Stimulated activated CD4-positive, alpha-beta T cell treated with anti-CD3 and anti-CD28 coated beads, Interleukin-1b, Interleukin-23, amount 100 ng/mL, for 1 hour (primary cell): ENCODE results near the gene TMEM203.
"Not testable (repeated sequence)": the region's sequence is repeated elsewhere in the genome, so short reads cannot be mapped to it uniquely, and the experiment has no call there.

Experiments used
- DNase-seq, 2 donors: peaks; one replicate each; pipeline ENCODE4 v3.0.0-alpha.2; 2020; ENCODE audit warnings: low read depth in 2 of 2

TMEM203 gene

DNA sequence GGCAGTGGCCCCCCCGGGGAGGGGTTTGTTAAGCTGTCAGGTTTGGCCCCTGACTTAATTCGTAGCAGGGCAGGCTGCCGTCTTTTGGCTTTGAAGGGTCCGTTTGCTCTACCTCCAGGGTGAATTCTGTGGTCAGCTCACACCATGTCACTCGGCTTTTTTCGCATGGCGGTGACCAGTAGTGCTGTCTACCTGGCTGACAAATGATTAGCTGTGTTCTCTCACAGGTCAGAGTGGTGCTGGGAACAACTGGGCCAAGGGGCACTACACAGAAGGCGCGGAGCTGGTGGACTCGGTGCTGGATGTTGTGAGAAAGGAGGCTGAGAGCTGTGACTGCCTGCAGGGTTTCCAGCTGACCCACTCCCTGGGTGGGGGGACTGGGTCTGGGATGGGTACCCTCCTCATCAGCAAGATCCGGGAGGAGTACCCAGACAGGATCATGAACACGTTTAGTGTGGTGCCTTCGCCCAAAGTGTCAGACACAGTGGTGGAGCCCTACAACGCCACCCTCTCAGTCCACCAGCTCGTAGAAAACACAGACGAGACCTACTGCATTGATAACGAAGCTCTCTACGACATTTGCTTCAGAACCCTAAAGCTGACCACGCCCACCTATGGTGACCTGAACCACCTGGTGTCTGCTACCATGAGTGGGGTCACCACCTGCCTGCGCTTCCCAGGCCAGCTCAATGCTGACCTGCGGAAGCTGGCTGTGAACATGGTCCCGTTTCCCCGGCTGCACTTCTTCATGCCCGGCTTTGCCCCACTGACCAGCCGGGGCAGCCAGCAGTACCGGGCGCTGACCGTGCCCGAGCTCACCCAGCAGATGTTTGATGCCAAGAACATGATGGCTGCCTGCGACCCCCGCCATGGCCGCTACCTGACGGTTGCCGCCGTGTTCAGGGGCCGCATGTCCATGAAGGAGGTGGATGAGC, 37.1 kb upstream of the TMEM203 start:
- DNase-seq = no peak

DNA sequence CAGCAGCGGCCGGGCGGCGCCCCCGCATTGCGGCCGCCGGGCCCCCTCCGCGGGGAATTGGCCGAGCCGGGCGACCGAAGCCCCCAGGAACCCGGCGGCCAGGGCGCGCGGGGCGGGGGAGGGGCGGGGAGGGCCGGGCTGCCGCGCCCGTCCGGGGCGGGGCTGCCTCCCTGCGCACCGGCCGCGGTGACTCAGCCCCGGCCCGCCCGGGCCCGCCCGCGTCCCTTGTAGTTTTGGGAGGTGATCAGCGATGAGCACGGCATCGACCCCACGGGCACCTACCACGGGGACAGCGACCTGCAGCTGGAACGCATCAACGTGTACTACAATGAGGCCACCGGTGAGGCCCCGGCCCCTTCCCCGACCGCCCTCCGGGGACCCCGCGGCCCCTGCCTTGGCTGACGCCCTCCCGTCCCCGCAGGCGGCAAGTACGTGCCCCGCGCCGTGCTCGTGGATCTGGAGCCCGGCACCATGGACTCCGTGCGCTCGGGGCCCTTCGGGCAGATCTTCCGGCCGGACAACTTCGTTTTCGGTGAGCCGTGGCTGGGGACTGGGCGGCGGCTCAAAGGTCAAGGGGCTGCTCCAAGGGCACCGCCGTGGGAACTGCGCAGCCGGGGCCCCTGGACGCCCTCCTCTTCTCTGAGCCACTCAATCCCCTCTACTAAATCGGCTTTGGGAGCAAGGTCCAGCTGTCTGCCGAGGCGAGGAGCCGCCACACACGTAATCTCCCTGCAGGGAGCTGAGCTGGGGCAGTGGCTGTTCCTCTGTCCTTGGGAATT, 36.2 kb upstream of the TMEM203 start:
- DNase-seq = peak; percentile 50 to 60

DNA sequence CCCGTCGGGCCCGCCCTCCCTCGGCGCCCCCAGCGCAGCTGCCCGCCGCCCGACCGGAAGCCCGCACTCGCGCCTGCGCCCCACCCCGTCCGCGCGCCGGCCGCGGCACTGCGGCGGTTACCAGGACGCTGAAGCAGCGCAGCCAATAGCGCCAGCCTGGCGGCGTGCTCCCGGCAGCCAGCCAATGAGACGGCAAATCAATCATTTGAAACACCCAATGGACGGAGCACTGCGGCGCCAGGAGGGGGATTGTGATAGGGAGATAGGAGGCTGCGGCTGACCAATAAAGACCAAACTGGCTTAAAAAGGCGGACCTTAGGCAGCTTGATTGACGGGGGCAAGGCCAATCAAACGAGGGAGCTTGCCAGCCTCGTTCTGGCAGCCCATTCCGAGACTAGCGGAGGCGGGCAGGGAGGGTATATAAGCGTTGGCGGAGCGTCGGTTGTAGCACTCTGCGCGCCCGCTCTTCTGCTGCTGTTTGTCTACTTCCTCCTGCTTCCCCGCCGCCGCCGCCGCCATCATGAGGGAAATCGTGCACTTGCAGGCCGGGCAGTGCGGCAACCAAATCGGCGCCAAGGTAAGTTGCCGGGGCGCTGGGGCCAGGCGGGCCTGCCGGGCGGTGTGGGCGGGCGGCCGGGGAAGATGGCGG, 35.5 kb upstream of the TMEM203 start, which contains the start of gene TUBB4B:
Gene TUBB4B (plus strand): TSS at position 447 of the 649 bp plus-strand sequence. CDS start 74 bp downstream, at position 521.
- DNase-seq = peak; percentile 88 to 97

DNA sequence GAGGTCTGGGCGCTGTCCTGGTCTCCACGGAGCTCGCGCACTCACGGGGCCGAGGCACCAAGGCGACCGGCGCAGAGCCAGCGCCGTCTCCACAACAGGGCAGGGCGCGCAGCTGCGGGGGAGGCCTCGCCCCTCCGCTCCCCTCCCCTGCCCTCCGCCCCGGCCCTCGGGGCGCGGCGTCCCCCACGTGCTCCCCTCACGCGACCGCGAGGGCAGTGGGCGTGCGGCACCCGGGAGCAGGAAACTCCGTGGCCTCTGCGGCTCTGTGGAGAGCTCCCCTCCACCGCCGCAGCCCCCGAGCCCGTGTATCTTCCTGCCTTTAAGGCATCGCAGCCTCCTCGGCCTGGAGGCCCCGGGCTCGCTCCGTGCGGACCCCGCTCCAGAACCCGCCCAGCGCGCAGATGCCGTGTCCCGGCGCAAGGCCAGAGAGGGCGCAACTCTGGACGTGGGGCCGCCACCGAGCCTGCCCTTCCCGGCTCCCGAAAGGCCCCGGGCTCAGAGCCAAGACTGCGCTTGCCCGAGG, 34.9 kb upstream of the TMEM203 start:
- peak in 1 of 2 donors; percentile 27 for DNase-seq

DNA sequence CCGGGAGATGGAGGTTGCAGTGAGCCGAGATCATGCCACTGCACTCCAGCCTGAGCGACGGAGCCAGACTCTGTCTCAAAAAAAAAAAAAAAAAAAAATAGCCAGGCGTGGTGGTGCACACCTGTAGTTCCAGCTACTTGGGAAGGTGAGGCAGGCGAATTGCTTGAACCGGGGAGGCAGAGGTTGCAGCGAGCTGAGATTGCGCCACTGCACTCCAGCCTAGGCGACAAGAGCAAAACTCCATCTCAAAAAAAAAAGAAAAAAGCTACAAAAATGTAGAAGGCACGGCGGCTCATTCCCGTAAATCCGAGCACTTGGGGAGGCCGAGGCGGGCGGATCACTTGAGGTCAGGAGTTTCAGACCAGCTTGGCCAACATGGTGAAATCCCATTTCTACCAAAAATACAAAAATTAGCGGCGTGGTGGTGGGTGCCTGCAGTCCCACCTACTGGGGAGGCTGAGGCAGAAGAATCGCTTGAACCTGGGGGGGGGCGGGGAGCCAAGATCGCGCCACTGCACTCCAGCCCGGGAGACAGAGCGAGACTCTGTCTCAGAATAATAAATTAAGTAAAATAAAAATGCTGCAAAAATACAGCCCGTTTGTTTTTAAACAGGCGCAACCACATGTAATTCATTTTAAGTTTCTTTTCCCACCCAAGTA, 34.2 kb upstream of the TMEM203 start:
- DNase-seq = not testable (repeated sequence)

DNA sequence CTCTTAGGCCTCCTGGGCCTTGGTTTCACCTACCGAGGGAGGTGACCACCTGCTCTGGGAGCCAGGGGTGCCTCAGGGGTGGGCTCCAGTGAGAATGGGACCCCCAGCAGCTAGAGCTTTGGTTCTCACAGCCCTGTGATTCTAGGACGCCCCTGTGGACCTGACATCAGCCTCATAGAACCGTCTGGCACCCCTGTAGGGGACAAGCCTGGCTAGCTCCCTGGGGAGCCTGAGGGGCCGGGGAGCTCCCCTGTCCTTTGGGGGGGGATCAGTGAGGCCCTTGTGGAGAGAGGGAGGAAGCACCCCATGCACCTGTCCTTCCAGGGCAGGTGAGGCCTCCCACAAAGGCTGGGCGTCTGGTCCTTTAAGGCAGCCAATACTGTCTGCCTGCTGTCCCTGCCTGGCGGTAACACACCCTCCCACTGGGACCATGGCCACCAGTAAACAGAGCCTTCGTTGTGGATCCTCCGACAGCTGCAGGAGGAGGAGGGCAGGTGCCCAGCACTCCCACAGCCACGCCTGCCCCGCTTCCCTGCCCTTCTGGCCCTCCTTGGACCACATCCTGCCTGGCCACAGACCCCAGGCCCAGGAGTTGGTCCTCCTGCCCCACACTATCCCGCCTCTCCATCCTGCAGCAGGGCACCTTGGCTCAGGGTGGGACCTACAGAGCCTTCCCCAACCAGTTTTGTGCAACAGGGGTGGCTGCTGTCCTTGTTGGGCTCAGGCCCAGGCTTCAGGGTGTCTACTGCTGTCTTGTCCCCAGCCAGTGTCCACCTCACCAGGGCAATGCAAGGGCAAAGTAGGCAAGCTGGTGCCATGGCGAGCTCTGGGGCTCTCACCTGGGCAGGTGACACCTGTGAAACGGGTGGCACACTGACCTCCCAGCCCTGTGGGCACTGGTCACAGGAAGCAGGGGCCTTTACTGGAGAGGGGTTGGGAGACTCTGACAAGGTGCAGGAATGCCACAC, 32.6 kb upstream of the TMEM203 start:
- DNase-seq = no peak

DNA sequence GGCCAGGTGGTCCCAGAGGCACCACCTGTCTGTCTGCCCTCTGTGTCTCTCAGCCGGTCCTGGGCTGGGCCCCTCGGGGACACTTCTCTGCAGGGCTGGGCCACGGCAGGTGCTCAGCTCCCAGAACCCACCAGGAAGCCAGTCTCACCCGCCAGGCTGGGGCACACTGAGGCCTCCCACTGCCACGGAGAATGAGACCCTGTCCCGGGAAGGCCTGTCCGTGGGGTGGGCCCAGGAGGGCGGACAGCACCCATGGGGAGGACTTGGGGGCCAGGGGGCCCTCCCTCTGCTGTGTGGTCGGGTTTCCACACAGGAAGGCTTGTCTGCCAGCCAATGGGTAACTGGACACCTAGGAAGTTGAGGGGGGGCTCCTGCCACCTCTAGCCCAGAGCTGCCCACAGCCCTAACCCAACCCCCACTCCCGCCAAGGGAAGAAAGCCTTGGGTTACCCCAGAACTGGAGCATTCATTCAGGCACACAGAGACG, 31.5 kb upstream of the TMEM203 start:
- no peak for DNase-seq

DNA sequence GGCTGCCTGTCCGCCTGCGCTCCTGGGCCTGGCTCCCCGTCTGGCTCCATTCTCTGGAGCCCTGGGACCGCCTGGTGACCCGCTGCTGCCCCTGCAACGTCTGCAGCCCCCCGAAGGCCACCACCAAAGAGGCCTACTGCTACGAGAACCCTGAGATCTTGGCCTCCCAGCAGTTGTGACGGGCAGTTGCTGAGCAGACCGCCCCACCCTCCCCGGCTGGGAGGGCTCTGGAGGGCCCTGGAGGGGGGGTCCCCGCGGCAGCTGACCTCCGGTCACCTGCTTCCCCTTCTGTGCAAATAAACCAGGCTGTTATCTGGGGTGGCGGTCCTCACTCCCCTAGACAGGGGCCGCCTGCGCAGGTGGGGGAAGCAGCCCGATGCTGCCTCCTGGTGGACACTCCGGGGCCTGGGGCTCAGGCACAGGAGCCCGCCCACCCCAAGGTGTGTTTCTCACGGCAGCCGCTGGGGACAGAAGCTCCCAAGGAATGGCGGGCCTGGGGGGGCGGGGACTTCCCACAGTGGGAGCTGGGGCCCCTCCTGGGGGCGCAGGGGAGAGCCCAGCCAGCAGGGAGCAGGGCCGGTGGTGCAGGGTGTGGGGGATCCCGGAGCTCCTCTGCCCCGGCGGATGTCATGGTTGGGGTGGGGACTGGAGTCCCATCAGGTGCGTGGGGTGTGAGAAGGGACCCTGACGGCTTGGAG, 30.9 kb upstream of the TMEM203 start:
- peak; percentile 79 to 91 for DNase-seq

DNA sequence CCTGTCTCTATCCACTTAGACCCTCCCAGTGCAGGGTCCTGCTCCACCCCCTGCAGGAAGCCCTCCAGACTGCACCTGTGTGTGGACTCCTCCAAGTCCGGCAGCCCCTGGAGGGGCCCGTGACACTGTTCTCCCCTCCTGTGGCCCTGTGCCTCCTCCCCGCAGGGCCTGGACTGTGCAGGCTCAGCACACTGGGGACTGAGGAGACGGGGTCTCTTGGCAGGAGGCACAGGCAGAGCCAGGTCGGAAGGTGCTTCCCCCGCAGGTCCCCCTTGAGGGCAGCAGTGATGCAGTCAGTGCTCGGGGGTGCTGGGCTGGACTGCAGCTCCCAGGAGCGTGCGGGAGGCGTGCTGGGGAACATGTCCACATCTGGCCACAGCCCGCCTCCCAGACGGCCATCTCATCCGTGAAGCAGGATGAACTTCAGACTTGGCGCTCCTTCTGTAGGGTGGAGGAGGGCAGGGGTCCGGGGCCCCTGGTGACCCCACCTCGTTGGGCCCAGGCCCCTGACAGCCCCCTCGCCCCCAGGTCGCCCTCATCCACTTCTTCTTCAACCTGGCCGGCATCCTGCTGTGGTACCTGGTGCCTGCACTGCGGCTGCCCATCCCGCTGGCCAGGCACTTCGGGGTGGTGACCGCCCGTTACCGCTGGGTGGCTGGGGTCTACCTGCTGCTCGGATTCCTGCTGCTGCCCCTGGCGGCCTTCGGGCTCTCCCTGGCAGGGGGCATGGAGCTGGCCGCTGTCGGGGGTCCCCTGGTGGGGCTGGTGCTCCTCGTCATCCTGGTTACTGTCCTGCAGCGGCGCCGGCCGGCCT, 30.2 kb upstream of the TMEM203 start:
- no peak for DNase-seq

DNA sequence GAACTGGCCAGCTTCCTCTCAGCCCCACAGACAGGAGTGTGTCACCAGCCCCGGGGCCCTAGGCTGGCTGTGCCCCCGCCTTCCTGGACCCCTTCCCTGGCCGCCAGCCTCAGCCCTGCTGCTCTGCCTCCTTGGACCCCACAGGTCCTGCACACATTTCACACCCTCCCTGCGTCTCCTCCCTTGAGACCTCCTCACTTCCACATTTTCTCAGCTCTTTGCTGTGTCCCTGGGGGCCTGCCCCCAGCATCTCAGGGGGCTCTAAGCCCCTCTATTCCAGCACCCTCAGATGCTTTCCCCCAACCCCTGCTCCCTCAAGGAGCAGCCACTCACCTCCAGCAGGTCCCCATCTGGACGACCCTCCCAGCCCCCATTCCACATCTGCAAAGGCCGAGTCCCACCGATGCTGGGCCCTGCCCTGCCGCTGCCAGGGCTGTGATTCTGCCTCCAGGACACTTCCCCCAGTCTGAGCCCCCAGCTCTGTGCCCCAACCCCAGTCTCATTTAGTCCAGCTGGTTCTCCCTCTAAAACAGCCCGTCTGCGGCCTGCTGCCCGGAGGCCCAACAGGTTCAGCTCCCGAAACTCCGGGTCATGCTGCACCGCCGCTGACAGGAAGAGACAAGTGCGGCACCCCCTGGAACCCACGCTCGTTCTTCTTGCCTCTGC, 29.4 kb upstream of the TMEM203 start:
- DNase-seq = no peak

DNA sequence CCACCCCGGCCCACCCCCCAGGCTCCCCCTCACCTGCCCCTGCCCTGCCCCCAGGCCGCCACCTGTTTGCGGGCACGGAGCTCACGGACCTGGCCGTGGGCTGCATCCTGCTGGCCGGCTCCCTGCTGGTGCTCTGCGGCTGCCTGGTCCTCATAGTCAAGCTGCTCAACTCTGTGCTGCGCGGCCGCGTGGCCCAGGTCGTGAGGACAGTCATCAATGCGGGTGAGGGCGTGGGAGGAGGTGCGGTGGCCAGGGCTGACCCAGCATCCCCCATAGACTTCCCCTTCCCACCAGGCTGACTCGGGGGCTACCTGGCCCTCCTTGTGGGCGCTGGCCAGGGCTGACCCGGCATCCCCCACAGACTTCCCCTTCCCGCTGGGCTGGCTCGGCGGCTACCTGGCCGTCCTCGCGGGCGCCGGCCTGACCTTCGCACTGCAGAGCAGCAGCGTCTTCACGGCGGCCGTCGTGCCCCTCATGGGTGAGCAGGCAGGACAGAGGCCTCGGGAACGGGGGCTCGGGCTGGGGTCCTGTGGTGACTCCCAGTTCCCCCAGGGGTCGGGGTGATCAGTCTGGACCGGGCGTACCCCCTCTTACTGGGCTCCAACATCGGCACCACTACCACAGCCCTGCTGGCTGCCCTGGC, 28.7 kb upstream of the TMEM203 start:
- DNase-seq = no peak

DNA sequence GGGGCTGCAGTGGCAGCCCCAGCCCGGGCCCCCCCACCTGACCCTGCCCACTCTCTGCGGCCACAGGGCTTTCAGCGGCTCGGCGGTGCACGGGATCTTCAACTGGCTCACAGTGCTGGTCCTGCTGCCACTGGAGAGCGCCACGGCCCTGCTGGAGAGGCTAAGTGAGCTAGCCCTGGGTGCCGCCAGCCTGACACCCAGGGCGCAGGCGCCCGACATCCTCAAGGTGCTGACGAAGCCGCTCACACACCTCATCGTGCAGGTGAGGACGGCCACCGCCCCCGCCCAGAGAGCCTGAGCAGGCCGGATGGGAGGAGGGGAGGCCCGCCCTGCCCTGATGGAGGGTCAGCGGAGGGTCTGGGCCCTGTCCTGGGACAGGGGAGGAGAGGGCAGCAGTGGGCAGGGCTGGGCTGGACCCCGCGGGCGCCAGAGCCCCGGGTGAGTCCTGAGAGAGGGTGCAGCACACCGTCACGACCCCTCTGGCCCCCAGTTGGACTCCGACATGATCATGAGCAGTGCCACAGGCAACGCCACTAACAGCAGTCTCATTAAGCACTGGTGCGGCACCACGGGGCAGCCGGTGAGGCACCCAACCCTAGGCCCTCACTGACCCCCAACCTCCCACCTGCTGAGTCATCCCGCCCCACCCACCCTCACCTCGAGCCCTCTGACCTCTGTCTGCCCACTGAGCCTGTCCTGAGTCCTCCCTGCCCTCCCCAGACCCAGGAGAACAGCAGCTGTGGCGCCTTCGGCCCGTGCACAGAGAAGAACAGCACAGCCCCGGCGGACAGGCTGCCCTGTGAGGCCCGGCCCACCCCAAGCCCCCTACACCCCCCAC, 27.9 kb upstream of the TMEM203 start:
- no peak for DNase-seq

DNA sequence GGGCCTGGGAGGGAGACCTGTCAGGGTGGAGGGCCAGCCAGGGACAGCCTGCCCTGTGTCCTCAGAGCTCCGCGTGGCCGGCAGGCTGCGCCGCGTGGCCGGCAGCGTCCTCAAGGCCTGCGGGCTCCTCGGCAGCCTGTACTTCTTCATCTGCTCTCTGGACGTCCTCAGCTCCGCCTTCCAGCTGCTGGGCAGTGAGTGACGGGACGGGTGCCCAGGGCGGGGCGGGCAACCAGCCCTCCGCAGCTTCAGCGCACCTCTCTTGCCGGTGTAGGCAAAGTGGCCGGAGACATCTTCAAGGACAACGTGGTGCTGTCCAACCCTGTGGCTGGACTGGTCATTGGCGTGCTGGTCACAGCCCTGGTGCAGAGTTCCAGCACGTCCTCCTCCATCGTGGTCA, 27.1 kb upstream of the TMEM203 start:
- no peak for DNase-seq

DNA sequence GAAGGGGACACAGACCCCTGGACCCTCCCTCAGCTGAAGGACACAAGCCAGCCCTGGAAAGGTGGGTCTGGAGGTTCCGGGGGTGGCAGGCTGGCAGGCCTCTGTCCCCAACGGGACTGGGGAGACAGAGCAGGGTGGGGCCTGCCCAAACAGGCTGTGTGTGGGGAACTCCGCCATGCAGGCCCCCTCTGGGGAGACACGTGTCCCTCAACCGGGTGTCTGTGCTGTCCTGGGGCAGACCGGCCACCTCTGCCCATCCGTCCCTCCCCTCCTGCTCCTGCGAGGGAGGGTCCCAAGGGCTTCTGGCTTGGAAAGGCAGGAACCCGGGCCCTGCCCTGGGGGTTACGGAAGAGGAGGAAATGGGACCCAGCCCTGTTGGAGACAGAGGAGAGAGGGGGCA, 26.7 kb upstream of the TMEM203 start:
- DNase-seq = no peak

DNA sequence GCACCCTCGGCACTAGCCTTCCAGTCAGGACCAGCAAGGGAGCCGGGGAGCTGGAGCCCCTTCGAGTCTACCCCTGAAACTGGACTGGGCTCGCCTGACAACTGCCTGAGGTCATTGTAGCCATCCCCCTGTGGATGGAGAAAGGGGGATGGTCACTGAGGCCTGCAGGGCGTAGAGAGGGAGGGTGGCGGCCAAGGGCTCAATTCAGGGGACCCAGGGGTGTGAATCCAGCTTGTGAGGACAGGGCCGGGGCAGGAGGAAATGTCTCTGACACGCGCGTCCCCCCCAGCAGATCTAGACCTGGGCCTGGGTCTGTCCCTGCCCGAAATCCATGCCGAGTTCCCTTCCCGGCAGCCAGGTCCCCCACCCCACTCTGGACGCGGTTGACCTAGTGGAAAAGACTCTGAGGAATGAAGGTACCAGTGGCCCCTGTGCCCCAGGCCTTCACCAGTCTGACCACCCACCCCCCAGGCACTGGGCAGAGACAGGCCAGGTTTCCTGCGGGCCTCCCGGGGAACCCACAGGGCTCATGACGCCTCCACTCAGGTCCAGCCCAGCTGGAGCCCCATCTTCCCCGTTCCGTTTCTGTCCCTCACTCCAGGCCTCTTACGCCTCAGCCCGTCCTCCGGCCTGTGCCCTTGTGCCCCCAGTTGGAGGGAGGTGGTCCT, 26.1 kb upstream of the TMEM203 start:
- no peak for DNase-seq
